Left ventricle myocardium superior (tissue), 1 donor: ENCODE measurements around the gene CLEC2A. TPM values are rescaled to one million over a fixed set of nuclear protein-coding genes. Genes with fewer than 3 reads are reported as not detected.
"Not testable (repeated sequence)": the region's sequence is repeated elsewhere in the genome, so short reads cannot be mapped to it uniquely, and the experiment has no call there.

Experiments
- ATAC-seq: fragments of 200-7000 bp; cut with Tn5 transposase; one replicate; pipeline ENCODE4 v1.9.1; 2020; ENCODE audit warnings: mild to moderate bottlenecking, moderate library complexity
- DNase-seq: peaks from one replicate; pipeline ENCODE4 v3.0.0-alpha.2; 2020
- intact Hi-C: fragments of 100-400 bp; cut with micrococcal nuclease; formaldehyde crosslinking; loops from one replicate; pipeline ENCODE4 v1.11.0; 2022
- total RNA-seq: library from RNA; stranded (reverse); fragmentation: NEBNext Ultra II Directional; extraction: Animal tissue kit (Norgen Biotek cat#: 25700); gene quantifications from one replicate; pipeline ENCODE4 v1.2.1, GENCODE V29; 2021
- donor health status: DM: no; HTN: yes; CAD: no; lungs with severe emphysema.

CLEC2A gene
- total RNA-seq, 1 donor from 2014 or later = not detected

GRCh38 chr12:9897535-9897934, 34.6 kb downstream of the CLEC2A start:
- intact Hi-C loops = no loop called here
- ATAC-seq = no peak
- DNase-seq = no peak

GRCh38 chr12:9895215-9895971, 36.8 kb downstream of the CLEC2A start:
- DNase-seq = no peak
- ATAC-seq = no peak
- intact Hi-C loops = no loop called here

GRCh38 chr12:9888665-9889273, 43.4 kb downstream of the CLEC2A start:
- no peak for DNase-seq
- no peak for ATAC-seq
- intact Hi-C loops = no loop called here

GRCh38 chr12:9883175-9883574, 49.0 kb downstream of the CLEC2A start:
- intact Hi-C loops = no loop called here
- no peak for DNase-seq
- ATAC-seq = no peak

GRCh38 chr12:9881988-9882387, 50.2 kb downstream of the CLEC2A start:
- ATAC-seq (no peak), DNase-seq (no peak)
- intact Hi-C loops = no loop called here

- ATAC-seq = no peak
- DNase-seq = no peak
- intact Hi-C loops = no loop called here
Measured at GRCh38 chr12:9881246-9881645, 50.9 kb downstream of the CLEC2A start, which contains the start of gene KLRF2. TSS of gene KLRF2 (plus strand) at chr12:9881489. CDS start at chr12:9881596, 107 bp downstream.

- intact Hi-C loops = no loop called here
- no peak for ATAC-seq
- no peak for DNase-seq
Measured at GRCh38 chr12:9880532-9881078, 51.6 kb downstream of the CLEC2A start.

GRCh38 chr12:9876120-9876519, 56.0 kb downstream of the CLEC2A start:
- intact Hi-C loops, DNase-seq, ATAC-seq: not testable (repeated sequence)

GRCh38 chr12:9872742-9873141, 59.4 kb downstream of the CLEC2A start:
- peak; percentile 25 for DNase-seq
- intact Hi-C loops = no loop called here
- peak; percentile 19 for ATAC-seq

- intact Hi-C loops = no loop called here
- ATAC-seq = no peak
- DNase-seq = no peak
Measured at GRCh38 chr12:9872162-9872561, 60.0 kb downstream of the CLEC2A start.

- intact Hi-C loops = no loop called here
- DNase-seq = no peak
- ATAC-seq = peak; percentile 19
Measured at GRCh38 chr12:9870286-9870866, 61.8 kb downstream of the CLEC2A start.

GRCh38 chr12:9869307-9870161, 62.6 kb downstream of the CLEC2A start, which contains the start of gene CLEC2B:
TSS of gene CLEC2B (minus strand) at chr12:9869354.
- DNase-seq (no peak), ATAC-seq (peak; percentile 78)
- intact Hi-C loops = no loop called here

- intact Hi-C loops = no loop called here
- ATAC-seq (no peak), DNase-seq (no peak)
Measured at GRCh38 chr12:9868951-9869306, 63.2 kb downstream of the CLEC2A start.

- intact Hi-C loops = no loop called here
- no peak for DNase-seq
- no peak for ATAC-seq
Measured at GRCh38 chr12:9868311-9868801, 63.8 kb downstream of the CLEC2A start.

GRCh38 chr12:9867531-9867930, 64.6 kb downstream of the CLEC2A start:
- DNase-seq (no peak), ATAC-seq (no peak)
- intact Hi-C loops = no loop called here

- ATAC-seq (no peak), DNase-seq (no peak)
- intact Hi-C loops = no loop called here
Measured at GRCh38 chr12:9866860-9867269, 65.3 kb downstream of the CLEC2A start.

GRCh38 chr12:9864913-9865675, 67.1 kb downstream of the CLEC2A start:
- ATAC-seq = no peak
- intact Hi-C loops = no loop called here
- DNase-seq = no peak
